ENCODE measurements around the gene DCAF10.

- TF ChIP-seq CTCF (optimal IDR thresholded peaks at IDR 0.05 in 1 of 3, IDR thresholded peaks at IDR 0.05 in 1 of 3, conservative IDR thresholded peaks at IDR 0.05 in 1 of 3; ENCODE audit: extremely low read depth in 1 of 3, insufficient read depth in 2 of 3, low read length in 3 of 3): no peak
- TF ChIP-seq EZH2 (IDR thresholded peaks at IDR 0.05; ENCODE audit: low read length): no peak
Measured at GRCh38 chr9:37806271-37806670, 5.7 kb downstream of the DCAF10 start.

All from keratinocyte (primary cell).